Activated gamma-delta T cell treated with Interleukin-2 at 50 U/mL for 16 hours (primary cell): ENCODE results near the gene PUS3.
A peak's percentile ranks its signal among the peaks of the same experiment; 100 is the strongest.

Experiments used
- DNase-seq: peaks from one replicate; pipeline ENCODE4 v3.0.0-alpha.2; 2020

Gene PUS3, protein sequence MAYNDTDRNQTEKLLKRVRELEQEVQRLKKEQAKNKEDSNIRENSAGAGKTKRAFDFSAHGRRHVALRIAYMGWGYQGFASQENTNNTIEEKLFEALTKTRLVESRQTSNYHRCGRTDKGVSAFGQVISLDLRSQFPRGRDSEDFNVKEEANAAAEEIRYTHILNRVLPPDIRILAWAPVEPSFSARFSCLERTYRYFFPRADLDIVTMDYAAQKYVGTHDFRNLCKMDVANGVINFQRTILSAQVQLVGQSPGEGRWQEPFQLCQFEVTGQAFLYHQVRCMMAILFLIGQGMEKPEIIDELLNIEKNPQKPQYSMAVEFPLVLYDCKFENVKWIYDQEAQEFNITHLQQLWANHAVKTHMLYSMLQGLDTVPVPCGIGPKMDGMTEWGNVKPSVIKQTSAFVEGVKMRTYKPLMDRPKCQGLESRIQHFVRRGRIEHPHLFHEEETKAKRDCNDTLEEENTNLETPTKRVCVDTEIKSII

DNA sequence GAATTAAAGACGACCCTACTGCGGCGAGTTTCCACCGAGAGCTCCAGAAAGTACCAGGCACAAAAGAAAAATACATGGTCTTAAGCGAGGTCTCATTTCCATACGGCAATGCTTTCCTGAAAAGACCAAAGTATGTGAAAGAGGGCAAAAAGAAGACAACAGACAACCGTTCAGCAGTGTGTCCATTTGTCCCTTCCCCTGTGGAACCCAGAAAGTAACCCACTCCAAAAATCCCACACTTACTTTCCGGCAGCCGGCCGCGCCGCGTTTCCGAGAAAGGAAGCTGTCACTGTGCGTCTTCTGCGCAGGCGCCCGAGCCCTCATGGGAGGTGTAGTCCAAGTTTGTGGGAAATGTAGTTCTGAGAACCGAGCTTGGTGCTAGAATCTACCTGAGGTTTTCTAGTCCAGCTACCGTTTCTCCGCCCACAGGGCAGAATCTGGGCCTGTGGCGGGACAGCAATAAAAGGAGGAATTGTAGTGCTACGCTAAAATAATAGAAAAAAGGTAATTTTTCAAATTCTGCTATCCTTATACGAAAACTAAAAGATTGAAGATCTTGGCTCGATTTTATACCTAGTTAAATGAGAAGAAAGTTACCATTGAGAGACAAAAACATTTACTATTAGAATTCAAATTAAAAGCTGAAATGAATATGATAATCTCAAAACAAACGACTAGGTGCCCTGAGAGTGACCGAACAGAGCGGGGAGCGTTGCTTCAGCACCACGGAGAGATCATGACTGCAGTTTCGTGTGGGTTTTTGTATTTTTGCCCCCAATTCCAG is at the start of gene PUS3:
TSS of gene PUS3 (minus strand) at position 280 of the 784 bp plus-strand sequence. CDS start 6,922 bp downstream, outside the sequence.
- DNase-seq, result peak; percentile 83

GRCh38 chr11:125952559-125952958 is 49.6 kb upstream of the PUS3 start:
- DNase-seq, result no peak

DNA sequence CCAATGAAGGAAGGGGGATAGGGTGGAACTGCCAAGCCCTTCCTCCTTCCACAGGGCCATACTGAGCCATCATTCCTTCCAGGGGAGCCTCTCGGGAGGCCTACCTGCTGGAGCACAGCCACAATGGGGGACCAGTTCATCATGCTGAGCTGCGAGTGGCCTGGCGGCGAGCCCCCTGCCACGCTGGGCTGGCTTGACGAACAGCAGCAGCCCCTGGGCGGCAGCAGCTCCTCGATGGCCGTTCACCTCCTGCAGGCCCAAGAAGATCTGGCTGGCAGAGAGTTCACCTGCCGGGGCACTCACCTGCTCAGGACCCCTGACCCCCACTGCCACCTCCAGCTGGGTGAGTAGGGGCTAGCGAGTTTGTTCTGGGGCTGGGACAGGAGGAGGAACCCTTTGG is 48.7 kb upstream of the PUS3 start:
- DNase-seq, result no peak

DNA sequence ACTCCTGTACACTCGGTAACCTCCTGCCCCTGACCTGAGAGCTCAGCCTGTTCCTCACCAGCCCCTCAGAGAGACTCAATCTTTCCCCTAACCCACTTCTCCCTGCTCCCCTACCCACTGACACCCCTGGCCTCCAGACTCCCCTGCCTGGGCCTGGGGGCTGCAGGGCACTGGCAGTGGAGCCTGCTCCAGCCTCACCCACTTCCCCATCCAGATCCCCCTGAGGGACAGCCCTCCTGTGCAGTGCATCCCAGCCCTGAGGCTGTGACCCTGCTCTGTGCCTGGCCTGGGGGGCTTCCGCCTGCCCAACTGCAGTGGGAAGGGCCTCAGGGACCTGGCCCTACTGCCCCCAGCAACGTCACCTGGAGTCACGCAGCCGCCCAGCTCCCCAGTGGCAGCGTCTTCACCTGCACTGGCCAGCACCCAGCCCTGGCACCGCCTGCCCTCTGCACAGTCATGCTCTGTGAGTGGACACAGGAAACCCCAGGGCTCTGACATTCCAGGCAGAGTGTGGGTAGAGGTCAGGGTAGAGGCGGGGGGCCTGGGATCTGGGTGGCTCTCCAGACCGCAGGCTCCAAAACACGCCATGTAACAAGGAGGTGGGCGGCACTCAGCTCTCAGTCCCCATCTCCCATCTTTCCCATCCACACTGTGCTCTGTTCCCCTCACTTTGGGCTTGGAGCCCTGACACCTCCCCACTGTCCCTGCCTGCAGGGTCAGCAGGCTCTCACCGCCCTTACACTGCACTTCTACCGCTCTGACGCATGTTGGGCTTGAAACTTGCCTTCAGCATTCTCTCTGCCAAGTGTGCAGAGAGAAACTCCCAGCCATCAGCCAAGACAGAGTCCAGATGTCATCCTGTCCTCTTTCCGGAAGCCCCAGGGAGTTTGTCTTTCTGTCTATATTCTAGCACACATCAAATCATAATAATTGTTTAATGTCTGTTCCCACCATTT is 48.0 kb upstream of the PUS3 start:
- no peak for DNase-seq

DNA sequence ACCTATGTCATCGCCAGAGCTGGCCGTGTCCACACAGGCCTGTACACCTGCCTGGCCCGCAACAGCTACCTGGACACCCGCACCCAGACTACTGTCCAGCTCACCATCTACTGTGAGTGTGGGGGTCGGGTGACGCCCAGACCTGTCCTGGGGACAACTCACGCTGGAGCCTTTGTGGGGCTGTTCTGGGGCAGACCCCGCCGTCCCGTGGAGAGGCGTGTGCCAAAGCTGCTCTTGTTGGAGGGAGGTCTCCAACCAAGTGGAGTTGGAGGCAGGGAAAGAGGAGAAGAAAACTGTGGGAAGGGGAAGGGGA is 47.1 kb upstream of the PUS3 start:
- DNase-seq, result no peak

GRCh38 chr11:125949271-125950177 is 46.5 kb upstream of the PUS3 start:
- no peak for DNase-seq

- DNase-seq, result no peak
Observed at GRCh38 chr11:125948278-125949051, 45.5 kb upstream of the PUS3 start.

DNA sequence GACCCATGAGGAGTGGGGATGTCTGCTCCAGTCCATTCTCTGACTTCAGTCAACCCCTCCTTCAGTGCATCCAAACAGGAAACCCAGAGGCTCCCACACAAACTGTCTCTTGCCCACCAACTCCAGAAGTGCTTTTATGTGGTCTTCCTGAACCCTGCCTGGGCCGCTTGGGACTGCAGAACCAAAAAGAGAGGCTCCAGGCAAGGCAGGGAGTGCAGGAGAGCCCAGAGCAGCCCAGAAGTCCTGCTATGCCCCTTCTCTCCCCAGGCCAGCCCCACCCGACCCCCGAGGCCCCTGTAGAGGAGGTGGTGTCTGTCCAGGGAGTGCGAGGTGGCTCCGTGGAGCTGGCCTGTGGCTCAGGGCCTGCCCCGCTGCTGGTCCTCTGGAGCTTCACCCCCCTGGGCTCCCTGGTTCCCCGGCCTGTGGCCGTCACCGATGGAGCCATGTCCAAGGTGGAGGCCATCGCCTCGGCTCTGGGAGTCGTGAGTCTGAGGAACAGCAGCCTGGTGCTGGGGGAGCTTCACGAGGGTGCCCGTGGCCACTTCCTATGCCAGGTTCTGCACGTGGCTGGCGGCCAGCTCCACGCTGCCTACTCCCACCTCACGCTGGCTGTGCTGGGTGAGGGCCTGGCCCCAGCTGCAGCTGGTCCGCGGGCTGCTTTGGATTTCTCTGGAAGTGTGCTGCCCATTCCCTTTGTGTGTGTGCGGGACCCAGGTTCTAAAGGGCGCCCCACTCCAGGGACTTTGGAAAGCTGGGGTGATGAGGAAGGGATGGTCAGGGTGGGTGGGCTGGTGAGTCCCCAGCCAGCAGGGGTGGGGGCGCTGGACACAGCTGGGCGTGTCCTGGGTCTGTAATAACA is 44.6 kb upstream of the PUS3 start:
- no peak for DNase-seq

GRCh38 chr11:125946712-125947418 is 43.9 kb upstream of the PUS3 start:
- no peak for DNase-seq

- no peak for DNase-seq
Observed at GRCh38 chr11:125945797-125946520, 43.0 kb upstream of the PUS3 start, which contains the start of gene VSIG10L2. Gene VSIG10L2, plus strand, starts transcription at chr11:125946044. Its CDS starts 12 bp downstream, at chr11:125946056.

DNA sequence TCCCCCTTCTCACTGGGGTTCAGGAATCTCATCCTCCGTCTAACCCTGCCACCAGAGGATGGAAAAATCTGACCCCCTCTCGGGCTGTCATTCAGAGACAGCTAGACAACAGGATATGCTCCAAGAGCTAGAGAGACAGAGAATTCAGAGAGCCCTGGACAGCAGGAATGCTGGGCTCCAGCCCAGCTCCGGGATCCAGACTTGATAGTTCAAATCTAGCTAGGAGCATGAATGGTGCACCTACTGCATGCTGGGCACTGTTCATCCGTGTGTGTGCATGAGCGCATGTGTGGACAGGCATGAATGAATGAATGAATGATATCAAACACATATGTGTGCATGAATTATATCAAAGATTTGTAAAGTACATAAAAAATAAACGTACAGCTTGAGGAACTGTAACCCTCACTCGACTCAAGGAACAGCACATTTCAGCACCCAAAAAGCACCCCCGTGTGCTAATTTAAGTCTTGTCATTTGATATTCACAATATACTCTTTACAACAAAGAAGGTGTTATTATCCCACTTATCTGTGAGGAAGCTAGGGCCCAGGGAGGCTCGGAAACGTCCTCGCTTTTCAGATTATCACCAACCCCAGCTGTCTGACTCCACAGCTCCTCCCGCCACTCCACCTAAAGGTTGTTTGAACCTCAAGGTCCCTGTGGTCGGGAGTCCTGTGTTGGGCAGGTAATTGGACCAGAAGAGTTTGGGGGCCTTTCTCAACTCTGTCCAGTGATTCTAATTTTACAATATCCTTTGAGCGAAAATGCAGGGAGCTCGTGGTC is 42.2 kb upstream of the PUS3 start:
- DNase-seq, result no peak

- DNase-seq, result no peak
Observed at GRCh38 chr11:125944350-125945010, 41.5 kb upstream of the PUS3 start.

DNA sequence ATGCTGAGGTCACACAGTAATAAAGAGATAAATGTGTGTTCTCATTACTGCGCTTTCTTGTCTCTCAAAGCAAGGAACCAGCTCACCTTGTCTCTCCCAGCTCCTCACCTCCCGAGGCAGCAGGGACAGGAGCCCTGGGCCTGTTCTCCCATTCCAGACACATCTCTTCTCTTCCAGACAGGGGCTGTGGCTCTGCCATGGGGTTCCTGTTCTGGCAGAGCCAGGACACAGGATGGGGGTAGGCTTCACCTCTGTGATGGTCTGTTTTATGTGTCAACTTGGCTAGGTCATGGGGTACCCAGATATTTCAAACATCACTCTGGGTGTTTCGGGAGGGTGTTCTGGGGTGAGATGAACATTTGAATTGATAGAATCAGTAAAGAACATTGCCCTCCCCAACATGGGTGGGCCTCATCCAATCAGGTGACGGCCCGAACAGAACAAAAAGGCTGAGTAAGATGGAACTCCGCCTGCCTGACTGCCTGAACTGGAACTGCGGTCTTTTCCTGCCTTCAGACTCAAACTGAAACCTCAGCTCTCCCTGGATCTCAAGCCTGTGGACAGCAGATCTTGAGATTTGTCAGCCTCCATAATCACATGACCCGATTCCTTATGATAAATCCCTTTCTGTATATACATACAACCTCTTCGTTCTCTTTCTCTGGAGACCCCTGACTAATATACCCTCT is 40.8 kb upstream of the PUS3 start:
- DNase-seq, result no peak

DNA sequence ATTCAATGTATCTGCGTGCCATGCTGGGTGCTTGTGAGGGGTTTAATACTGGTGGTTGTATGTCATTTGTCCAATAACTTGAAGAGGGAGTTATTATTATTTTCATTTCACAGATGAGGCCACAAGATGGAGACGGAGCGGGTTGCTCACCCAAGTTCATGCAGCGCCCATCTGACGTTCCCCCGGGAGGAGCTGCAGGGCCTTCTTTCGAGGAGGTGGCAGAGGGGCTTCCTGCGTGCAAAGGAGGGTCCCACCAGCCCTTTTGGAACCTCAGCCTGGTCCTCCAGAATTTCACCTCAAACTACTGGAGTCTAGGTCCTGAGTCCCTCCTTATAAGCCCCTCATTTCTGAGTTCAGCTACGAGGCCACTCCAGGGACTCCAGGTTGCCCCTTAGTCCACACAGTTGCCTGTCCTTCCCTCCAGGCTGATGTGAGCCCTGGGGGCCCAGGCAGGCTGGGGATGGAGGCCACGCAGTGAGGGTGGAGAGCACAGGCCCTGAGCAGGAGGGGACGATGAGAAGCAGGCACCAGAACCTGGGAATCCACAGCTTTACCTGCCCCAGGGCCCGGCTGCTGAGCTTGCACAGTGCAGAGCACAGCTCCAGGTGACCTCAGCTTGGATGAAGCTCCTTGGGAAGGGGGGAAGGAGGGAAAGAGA is 39.9 kb upstream of the PUS3 start:
- DNase-seq, result no peak

DNA sequence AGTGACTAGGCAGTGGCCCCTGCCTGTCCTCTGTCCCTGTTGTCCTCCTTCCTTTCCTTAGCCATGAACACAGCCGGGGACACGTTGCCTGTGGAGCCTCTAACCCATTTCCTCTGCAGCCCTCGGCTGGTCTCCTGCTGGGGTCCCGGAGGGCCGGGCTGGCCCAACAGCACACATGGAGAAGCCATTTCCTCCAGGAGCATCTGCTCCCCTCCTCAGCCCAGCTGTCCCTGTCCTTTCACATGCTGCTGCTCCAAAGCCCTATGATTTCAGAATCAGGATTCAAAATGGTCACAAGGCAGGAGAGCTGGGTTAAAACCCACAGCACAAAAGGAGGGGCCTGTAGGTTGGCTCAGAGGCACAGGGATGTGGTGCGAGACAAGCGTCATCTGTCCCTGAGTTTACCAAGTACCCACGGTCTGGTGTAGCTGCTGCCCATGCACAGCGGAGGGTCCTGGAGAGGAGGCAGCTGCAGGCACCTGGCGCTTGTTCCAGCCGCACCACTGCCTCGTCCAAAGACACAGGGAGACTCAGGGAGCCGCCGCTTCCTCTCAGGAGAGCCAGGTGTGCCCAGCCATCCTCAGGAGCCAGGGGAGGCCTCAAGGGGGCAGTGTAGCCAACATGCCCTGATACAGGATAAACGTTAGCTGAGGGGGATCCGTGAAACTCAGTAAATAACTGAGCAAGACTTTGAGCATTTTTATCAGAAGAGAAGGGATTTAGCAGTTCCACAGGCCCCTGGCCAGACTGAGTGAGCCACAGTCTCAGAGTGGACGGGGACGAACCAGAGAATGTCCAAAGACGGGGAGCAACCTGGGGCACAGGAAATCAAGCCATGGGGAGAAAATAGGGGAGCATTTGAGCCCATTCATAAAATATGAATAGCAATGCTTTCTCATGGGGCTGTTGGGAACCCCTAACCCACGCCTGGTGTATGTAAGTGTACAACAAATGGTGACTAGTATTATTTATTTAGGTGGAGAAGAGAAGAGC is 38.9 kb upstream of the PUS3 start:
- no peak for DNase-seq
